T-cell (primary cell): ENCODE measurements around the gene ARHGAP4. TPM values are rescaled to one million over a fixed set of nuclear protein-coding genes. Genes with fewer than 3 reads are reported as not detected.
A peak's percentile ranks its signal among the peaks of the same experiment; 100 is the strongest.

ENCODE experiments used
- ATAC-seq, 4 experiments: fragments of 200-7000 bp in 3 of 4; fragments of 150-1000 bp in 1 of 4; cut with Tn5 transposase; replicated peaks in 1 of 4; 1 replicate in 3 of 4; 2 replicates in 1 of 4; pipeline ENCODE4 v1.10.0; 2021; ENCODE audit warnings: moderate library complexity in 3 of 4, mild to moderate bottlenecking in 2 of 4, moderate number of reproducible peaks in 1 of 4
- CTCF ChIA-PET, 2 donors: fragments of 300-600 bp; sonication (Branson Sonifier 250); formaldehyde crosslinking; loops; one replicate each; lab custom pipeline; 2022; ENCODE audit warnings: antibody characterized with exemption in 2 of 2; lab: Charles Lee
- POLR2A ChIA-PET, 2 donors: fragments of 300-600 bp; sonication (Branson Sonifier 250); formaldehyde crosslinking; loops; one replicate each; lab custom pipeline; 2022; ENCODE audit warnings: antibody characterized with exemption in 2 of 2; lab: Charles Lee
- DNase-seq, 35 experiments: peaks; one replicate each; pipeline versions ENCODE4 v3.0.0 to v3.0.0-alpha.2; 2013 to 2023
- H3K27ac ChIP-seq: one replicate; pipeline ENCODE4 v1.5.1; 2013; ENCODE audit warnings: low read length
- H3K27me3 ChIP-seq, 2 experiments: replicated peaks in 1 of 2; 1 replicate in 1 of 2; 2 replicates in 1 of 2; pipeline versions ENCODE4 v1.6.1 to v1.7.0; 2013; ENCODE audit warnings: low read length in 1 of 2, mixed read lengths in 1 of 2; ENCODE audit not compliant: control insufficient read depth in 2 of 2, insufficient read depth in 2 of 2; ENCODE audit errors: extremely low read depth in 1 of 2
- H3K36me3 ChIP-seq, 2 donors: 1 replicate in 1 of 2; 2 replicates in 1 of 2; pipeline versions ENCODE4 v1.6.1 to v1.7.0; 2013; ENCODE audit warnings: low read length in 1 of 2; ENCODE audit not compliant: control insufficient read depth in 2 of 2, insufficient read depth in 1 of 2; ENCODE audit errors: extremely low read depth in 1 of 2
- H3K4me1 ChIP-seq, 2 experiments: 1 replicate in 1 of 2; 2 replicates in 1 of 2; pipeline versions ENCODE4 v1.6.1 to v1.7.0; 2013; ENCODE audit warnings: low read length in 2 of 2, mixed read lengths in 1 of 2; ENCODE audit not compliant: insufficient read depth in 2 of 2, control insufficient read depth in 1 of 2; ENCODE audit errors: extremely low read depth in 1 of 2
- H3K4me3 ChIP-seq, 2 donors: 1 replicate in 1 of 2; 2 replicates in 1 of 2; pipeline versions ENCODE4 v1.5.1 to v1.7.0; 2013; ENCODE audit warnings: mild to moderate bottlenecking in 2 of 2, low read length in 1 of 2, moderate library complexity in 1 of 2; ENCODE audit not compliant: control insufficient read depth in 1 of 2; ENCODE audit errors: extremely low read depth in 1 of 2
- H3K9me3 ChIP-seq: 2 replicates; pipeline ENCODE4 v1.7.0; 2013
- H3K27ac Mint-ChIP-seq, 2 donors: one replicate each; pipeline ENCODE4 v1.8.0; 2020 to 2021; ENCODE audit warnings: mild to moderate bottlenecking in 2 of 2, mixed read lengths in 2 of 2
- H3K27me3 Mint-ChIP-seq, 2 donors: one replicate each; pipeline ENCODE4 v1.8.0; 2021 to 2022; ENCODE audit warnings: mixed read lengths in 2 of 2
- H3K36me3 Mint-ChIP-seq: one replicate; pipeline ENCODE4 v1.8.0; 2021; ENCODE audit warnings: mixed read lengths
- H3K4me1 Mint-ChIP-seq, 3 donors: one replicate each; pipeline ENCODE4 v1.8.0; 2020 to 2022; ENCODE audit warnings: mixed read lengths in 3 of 3, mild to moderate bottlenecking in 1 of 3
- H3K4me3 Mint-ChIP-seq, 3 donors: one replicate each; pipeline ENCODE4 v1.8.0; 2020 to 2022; ENCODE audit warnings: mild to moderate bottlenecking in 3 of 3, mixed read lengths in 3 of 3, moderate library complexity in 3 of 3
- H3K9me3 Mint-ChIP-seq, 3 donors: one replicate each; pipeline ENCODE4 v1.8.0; 2020 to 2022; ENCODE audit warnings: mixed read lengths in 3 of 3
- WGBS: methylation state at CpG from one replicate; pipeline ENCODE4 v1.1.5; 2013; ENCODE audit warnings: missing lambda C conversion rate; ENCODE audit not compliant: insufficient coverage; 5-methylcytosine and 5-hydroxymethylcytosine counted together
- total RNA-seq, 35 experiments: library from RNA in 6 of 35; stranded (reverse) in 6 of 35; fragments of 120-200 nt in 1 of 35; gene quantifications; one replicate each; pipeline versions ENCODE4 v1.2.1 to v1.2.4 and lab custom pipeline; 2013 to 2026

The ARHGAP4 gene
- total RNA-seq, 5 donors from 2014 or later (not counting 1 experiment from before 2014, with no cell fraction given): 420 to 485 (median 468) TPM

DNA sequence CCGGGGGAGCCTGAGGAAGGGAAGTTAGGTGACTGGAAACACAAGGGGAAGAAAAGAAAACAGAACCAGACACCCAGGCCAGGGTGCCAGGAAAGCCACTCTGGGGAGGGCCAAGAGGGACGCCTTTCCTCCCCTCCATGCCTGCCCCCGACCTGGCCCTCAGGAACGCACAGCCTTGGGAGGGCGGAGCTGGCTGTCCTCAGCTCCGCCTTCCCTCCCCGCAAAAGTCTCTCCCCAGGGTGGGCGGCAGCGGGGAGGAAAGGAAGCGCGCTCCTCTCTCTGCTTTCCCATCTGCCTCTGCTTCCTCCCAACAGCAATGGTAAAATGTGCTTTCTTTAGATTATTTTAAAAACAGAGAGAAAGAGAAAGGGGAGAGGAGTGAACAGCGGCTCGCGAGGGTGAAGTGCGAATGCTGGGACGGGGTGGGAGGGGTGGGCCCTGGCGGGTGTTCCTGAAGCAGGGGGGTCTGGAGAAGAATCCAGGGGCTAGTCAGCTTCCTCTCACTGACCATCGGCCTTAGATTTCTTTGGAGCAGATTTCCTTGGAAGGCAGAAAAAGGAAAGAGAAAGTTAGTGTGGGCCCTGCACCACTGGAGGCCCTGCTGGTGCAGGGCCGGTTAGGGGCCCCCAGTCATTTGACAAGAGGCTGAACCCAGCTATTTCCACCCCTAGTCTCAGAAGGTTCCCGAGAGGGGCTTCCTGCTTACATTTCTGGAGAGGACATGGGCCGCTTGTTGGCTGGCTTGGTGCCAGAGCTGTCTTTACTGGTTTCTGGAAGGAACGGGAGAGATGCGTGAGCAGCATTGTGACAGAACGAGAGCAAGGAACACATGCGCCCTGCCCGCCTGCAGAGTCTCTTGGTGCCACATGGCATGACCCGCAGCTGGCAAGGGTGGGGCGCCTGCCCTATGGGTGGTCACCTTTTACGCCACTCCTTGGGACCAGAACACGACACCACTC is 23.1 kb upstream of the ARHGAP4 start:
- WGBS: 73% methylated on average over 14 of the region's 30 CpGs
- DNase-seq (peak in 1 of 35 experiments; percentile 30), ATAC-seq (no peak)
- no peaks in the 10 kb centered on the region for H3K27me3 ChIP-seq
- H3K4me1 ChIP-seq: peaks cover 3 to 57% of the 10 kb centered on the region in 2 experiments
- peaks cover 7 to 45% of the 10 kb centered on the region in 2 donors for H3K36me3 ChIP-seq
- H3K4me3 ChIP-seq: no peak overlapping the region
- Mint-ChIP-seq H3K27ac (peak overlapping the region in 1 of 2 donors; percentile 76), H3K36me3 (peaks cover 6% of the 10 kb centered on the region), H3K27me3 (no peaks in the 10 kb centered on the region), H3K4me3 (no peak overlapping the region), H3K9me3 (no peaks in the 10 kb centered on the region), H3K4me1 (peaks cover 17 to 23% (median 21%) of the 10 kb centered on the region in 3 donors)
- no peaks in the 10 kb centered on the region for H3K9me3 ChIP-seq
- ChIA-PET CTCF (interaction anchor here (0.6 to 3.6 kb wide), 8 partner anchors 14 to 605 kb away, joined by 3 to 36 read pairs (median 4); partner anchors contain the start of genes ARHGAP4 (in 2 of the 2) and PLXNB3 (in 1 of the 2)), POLR2A (interaction anchor here in 1 of 2 donors (1.2 kb wide), 1 partner anchor 24 kb away, joined by 3 read pairs; no protein-coding TSS in a partner anchor)
- no peak overlapping the region for H3K27ac ChIP-seq

DNA sequence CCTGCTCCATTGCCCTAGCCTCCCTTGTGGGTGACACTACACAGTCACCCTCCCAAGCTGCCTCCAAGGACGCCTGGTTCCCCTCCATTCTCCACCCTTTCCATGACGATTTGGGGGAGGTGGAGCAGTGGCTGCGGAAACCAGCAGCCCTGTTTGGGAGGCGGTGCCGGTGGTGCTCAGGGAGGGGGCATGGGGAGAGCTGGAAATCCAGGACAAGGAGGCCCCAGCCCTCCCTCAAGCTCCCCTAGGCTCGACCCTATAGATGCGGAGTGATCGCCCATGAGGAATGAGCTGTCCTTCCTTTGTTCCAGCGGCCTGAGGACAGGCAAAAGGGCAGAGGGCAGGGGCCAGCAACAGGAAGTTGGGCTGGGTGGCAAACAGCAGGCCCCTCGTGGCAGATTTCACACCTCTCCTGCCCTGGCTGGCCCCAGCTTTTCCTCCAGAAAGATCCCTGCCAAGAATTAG is 22.0 kb upstream of the ARHGAP4 start:
- POLR2A ChIA-PET: no interaction called here
- Histone ChIP-seq H3K4me1 (peaks cover 5 to 59% of the 10 kb centered on the region in 2 experiments), H3K27me3 (no peaks in the 10 kb centered on the region), H3K36me3 (peaks cover 3 to 34% of the 10 kb centered on the region in 2 donors), H3K27ac (no peak overlapping the region), H3K4me3 (no peak overlapping the region), H3K9me3 (no peaks in the 10 kb centered on the region)
- Mint-ChIP-seq H3K36me3 (peaks cover 6% of the 10 kb centered on the region), H3K4me1 (peaks cover 19 to 25% (median 20%) of the 10 kb centered on the region in 3 donors), H3K27me3 (no peaks in the 10 kb centered on the region), H3K27ac (peak overlapping the region; percentile 39 to 76), H3K9me3 (no peaks in the 10 kb centered on the region), H3K4me3 (no peak overlapping the region)
- DNase-seq (no peak), ATAC-seq (no peak)
- CTCF ChIA-PET: interaction anchor here (0.6 to 3.6 kb wide), 9 partner anchors 11 to 604 kb away, joined by 3 to 36 read pairs (median 4); partner anchors contain the start of genes ARHGAP4 (in 2 of the 2) and PLXNB3 (in 1 of the 2)
- WGBS: no CpG with 5 or more reads among the region's 10 CpGs

DNA sequence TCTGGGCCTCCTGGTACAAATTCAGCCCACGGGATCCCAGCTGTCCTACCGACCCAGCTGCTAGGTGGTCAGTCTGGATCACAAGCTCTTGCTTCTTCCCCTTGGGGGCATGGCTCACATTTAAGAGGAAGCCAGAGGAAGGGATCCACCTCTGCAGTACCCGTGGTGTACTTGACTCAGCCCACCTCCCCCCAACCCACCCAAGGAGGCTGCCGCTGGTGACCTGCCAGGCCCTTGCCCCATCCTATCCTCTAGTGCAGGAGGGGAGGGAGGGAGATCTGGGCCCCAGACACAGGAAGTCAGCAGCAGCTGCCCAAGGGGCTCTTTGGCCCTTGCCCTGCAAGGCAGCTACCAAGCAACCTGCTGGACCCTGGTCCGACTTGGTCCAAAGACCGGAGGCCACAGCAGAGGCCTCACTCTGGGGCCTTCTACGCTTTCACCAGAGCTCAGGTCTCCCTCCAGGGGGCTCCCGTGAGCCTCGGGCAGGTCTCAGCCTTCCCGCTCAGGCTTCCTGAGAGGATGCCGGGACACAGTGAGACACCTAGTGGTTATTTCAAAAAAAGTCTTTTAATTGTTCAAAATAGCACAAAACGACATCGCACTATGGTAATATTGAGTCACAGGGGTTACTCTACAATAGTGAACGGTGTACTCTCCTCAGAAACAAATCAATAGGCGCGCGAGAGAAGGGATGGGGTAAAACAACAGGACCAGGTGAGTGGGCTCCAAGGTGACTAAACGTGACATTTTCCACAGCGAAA is 21.1 kb upstream of the ARHGAP4 start:
- WGBS: 0% methylated on average over 2 of the region's 19 CpGs
- CTCF ChIA-PET: interaction anchor here (0.5 to 3.6 kb wide), 18 partner anchors 9 to 281 kb away, joined by 3 to 36 read pairs (median 4); partner anchors contain the start of genes ARHGAP4 (in 2 of the 2) and NAA10 (in 1 of the 2)
- H3K4me1 ChIP-seq: peaks cover 5 to 63% of the 10 kb centered on the region in 2 experiments
- H3K9me3 ChIP-seq: no peaks in the 10 kb centered on the region
- Mint-ChIP-seq H3K4me3 (peak overlapping the region in 1 of 3 donors; percentile 52), H3K36me3 (peaks cover 6% of the 10 kb centered on the region), H3K4me1 (peaks cover 19 to 23% (median 20%) of the 10 kb centered on the region in 3 donors), H3K9me3 (no peaks in the 10 kb centered on the region), H3K27ac (peak overlapping the region; percentile 71 to 90), H3K27me3 (no peaks in the 10 kb centered on the region)
- H3K27me3 ChIP-seq: no peaks in the 10 kb centered on the region
- no peak overlapping the region for H3K4me3 ChIP-seq
- POLR2A ChIA-PET: no interaction called here
- no peak overlapping the region for H3K27ac ChIP-seq
- H3K36me3 ChIP-seq: peaks cover 0 to 26% of the 10 kb centered on the region in 2 donors
- DNase-seq (peak; percentile 49 to 85 (median 70)), ATAC-seq (peak; percentile 79 to 85 (median 82))

- no peak overlapping the region for H3K27ac ChIP-seq
- H3K27ac Mint-ChIP-seq: peak overlapping the region in 1 of 2 donors; percentile 34
These were observed 20.2 kb upstream of the ARHGAP4 start for GRCh38 chrX:153945956-153946943.

GRCh38 chrX:153944800-153945150 is 18.7 kb upstream of the ARHGAP4 start:
- Histone ChIP-seq H3K4me3 (peak overlapping the region; percentile 53), H3K4me1 (peaks cover 5 to 69% of the 10 kb centered on the region in 2 experiments), H3K27ac (no peak overlapping the region), H3K36me3 (peaks cover 0 to 4% of the 10 kb centered on the region in 2 donors), H3K27me3 (no peaks in the 10 kb centered on the region), H3K9me3 (no peaks in the 10 kb centered on the region)
- CTCF ChIA-PET: interaction anchor here (0.6 to 1.3 kb wide), 6 partner anchors 16 to 41 kb away, joined by 3 to 8 read pairs (median 4); no protein-coding TSS in a partner anchor
- DNase-seq: no peak
- ATAC-seq: peak in 3 of 4 experiments; percentile 11 to 27 (median 21)
- WGBS: 33% methylated on average over 2 of the region's 6 CpGs
- no peaks in the 10 kb centered on the region for H3K27me3 Mint-ChIP-seq
- no peaks in the 10 kb centered on the region for H3K9me3 Mint-ChIP-seq
- peaks cover 24 to 28% (median 27%) of the 10 kb centered on the region in 3 donors for H3K4me1 Mint-ChIP-seq
- no peak overlapping the region for H3K27ac Mint-ChIP-seq
- POLR2A ChIA-PET: interaction anchor here (0.6 to 1.0 kb wide), 2 partner anchors 19 to 20 kb away, joined by 3 to 8 read pairs; no protein-coding TSS in a partner anchor
- H3K36me3 Mint-ChIP-seq: peaks cover 3% of the 10 kb centered on the region
- H3K4me3 Mint-ChIP-seq: peak overlapping the region in 2 of 3 donors; percentile 75 to 86

More at GRCh38 chrX:153945956-153946943, 20.2 kb upstream of the ARHGAP4 start:
- ChIA-PET POLR2A (no interaction called here), CTCF (interaction anchor here (0.6 to 3.6 kb wide), 15 partner anchors 8 to 280 kb away, joined by 3 to 36 read pairs (median 4); partner anchors contain the start of gene ARHGAP4 (in 1 of the 2))
- peak overlapping the region in 1 of 3 donors; percentile 86 for H3K4me3 Mint-ChIP-seq
- DNase-seq: no peak
- WGBS: 97% methylated on average over 6 of the region's 24 CpGs
- H3K36me3 Mint-ChIP-seq: peaks cover 6% of the 10 kb centered on the region
- Histone ChIP-seq H3K9me3 (no peaks in the 10 kb centered on the region), H3K36me3 (peaks cover 0 to 18% of the 10 kb centered on the region in 2 donors), H3K27me3 (no peaks in the 10 kb centered on the region), H3K4me1 (peaks cover 5 to 70% of the 10 kb centered on the region in 2 experiments), H3K4me3 (no peak overlapping the region)
- no peaks in the 10 kb centered on the region for H3K9me3 Mint-ChIP-seq
- H3K27me3 Mint-ChIP-seq: no peaks in the 10 kb centered on the region
- ATAC-seq: no peak
- peaks cover 22 to 25% (median 23%) of the 10 kb centered on the region in 3 donors for H3K4me1 Mint-ChIP-seq
